GM21717 (cell line): Measurements from ENCODE around the gene SNX2.
"Not testable (repeated sequence)": the region's sequence is repeated elsewhere in the genome, so short reads cannot be mapped to it uniquely, and the experiment has no call there.

Experiments used
- ATAC-seq: cut with Tn5 transposase; IDR thresholded peaks from one replicate; pipeline ENCODE4 v1.9.1; 2021; ENCODE audit warnings: mild to moderate bottlenecking, moderate library complexity; ENCODE audit not compliant: unreplicated experiment

SNX2 gene

GRCh38 chr5:122774861-122775549 lies at the start of gene SNX2:
Gene SNX2, plus strand, starts transcription at chr5:122775080. Its CDS starts 24 bp downstream, at chr5:122775104.
- ATAC-seq = peak; percentile 90

GRCh38 chr5:122727112-122727541 lies 47.8 kb upstream of the SNX2 start:
- ATAC-seq = peak; percentile 44

- no peak for ATAC-seq
Measured at GRCh38 chr5:122730037-122730436, 44.8 kb upstream of the SNX2 start.

GRCh38 chr5:122730456-122730855 lies 44.4 kb upstream of the SNX2 start:
- ATAC-seq = no peak

- ATAC-seq = no peak
Measured at GRCh38 chr5:122736086-122736845, 38.6 kb upstream of the SNX2 start.

GRCh38 chr5:122738088-122738487 lies 36.8 kb upstream of the SNX2 start:
- ATAC-seq = no peak

- no peak for ATAC-seq
Measured at GRCh38 chr5:122741681-122742080, 33.2 kb upstream of the SNX2 start.

GRCh38 chr5:122743261-122743660 lies 31.6 kb upstream of the SNX2 start:
- ATAC-seq = no peak

- no peak for ATAC-seq
Measured at GRCh38 chr5:122745597-122745996, 29.3 kb upstream of the SNX2 start.

GRCh38 chr5:122749886-122750285 lies 25.0 kb upstream of the SNX2 start:
- ATAC-seq = no peak

- no peak for ATAC-seq
Measured at GRCh38 chr5:122751293-122751782, 23.5 kb upstream of the SNX2 start.

- ATAC-seq = no peak
Measured at GRCh38 chr5:122753500-122753899, 21.4 kb upstream of the SNX2 start.

- no peak for ATAC-seq
Measured at GRCh38 chr5:122755783-122756182, 19.1 kb upstream of the SNX2 start.

GRCh38 chr5:122756264-122756911 lies 18.5 kb upstream of the SNX2 start:
- ATAC-seq = peak; percentile 80

- peak; percentile 62 for ATAC-seq
Measured at GRCh38 chr5:122757285-122757684, 17.6 kb upstream of the SNX2 start.

- no peak for ATAC-seq
Measured at GRCh38 chr5:122759241-122760070, 15.4 kb upstream of the SNX2 start.

- ATAC-seq = no peak
Measured at GRCh38 chr5:122760236-122760635, 14.6 kb upstream of the SNX2 start.

- no peak for ATAC-seq
Measured at GRCh38 chr5:122761115-122761514, 13.8 kb upstream of the SNX2 start.

- not testable (repeated sequence) for ATAC-seq
Measured at GRCh38 chr5:122761896-122762295, 13.0 kb upstream of the SNX2 start.

- no peak for ATAC-seq
Measured at GRCh38 chr5:122766130-122766529, 8.8 kb upstream of the SNX2 start.

- no peak for ATAC-seq
Measured at GRCh38 chr5:122770477-122770876, 4.4 kb upstream of the SNX2 start.
